CD4-positive, alpha-beta T cell treated with Interleukin-10 for 1 hour (primary cell): ENCODE data around the gene GMCL2.
"Not testable (repeated sequence)": the region's sequence is repeated elsewhere in the genome, so short reads cannot be mapped to it uniquely, and the experiment has no call there.

Experiments
- DNase-seq: peaks from one replicate; pipeline ENCODE4 v3.0.0-alpha.2; 2020

The GMCL2 gene

DNA sequence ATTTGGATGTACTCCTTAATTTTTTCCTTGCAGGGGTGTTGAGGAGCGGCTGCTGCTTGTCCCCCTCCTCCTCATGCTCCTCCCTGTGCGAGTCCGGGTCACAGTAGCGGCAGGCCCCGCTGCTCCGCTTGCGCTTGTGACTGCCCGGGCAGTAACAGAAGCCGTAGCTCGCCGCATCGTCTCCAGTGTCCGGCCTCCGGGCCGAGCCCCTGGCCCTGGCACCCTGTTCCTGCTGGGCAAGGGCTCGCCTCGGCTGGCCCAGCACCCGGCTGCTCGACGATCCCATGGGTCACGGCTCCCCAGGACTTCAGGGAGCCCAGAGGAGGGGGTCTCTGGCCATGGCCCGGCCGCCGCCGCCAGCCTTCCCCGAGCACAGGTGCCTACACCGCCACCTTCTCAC lies at the start of gene GMCL2:
TSS of gene GMCL2 (minus strand) at position 358 of the 400 bp plus-strand sequence. CDS start at position 286, 72 bp downstream.
- DNase-seq: no peak

DNA sequence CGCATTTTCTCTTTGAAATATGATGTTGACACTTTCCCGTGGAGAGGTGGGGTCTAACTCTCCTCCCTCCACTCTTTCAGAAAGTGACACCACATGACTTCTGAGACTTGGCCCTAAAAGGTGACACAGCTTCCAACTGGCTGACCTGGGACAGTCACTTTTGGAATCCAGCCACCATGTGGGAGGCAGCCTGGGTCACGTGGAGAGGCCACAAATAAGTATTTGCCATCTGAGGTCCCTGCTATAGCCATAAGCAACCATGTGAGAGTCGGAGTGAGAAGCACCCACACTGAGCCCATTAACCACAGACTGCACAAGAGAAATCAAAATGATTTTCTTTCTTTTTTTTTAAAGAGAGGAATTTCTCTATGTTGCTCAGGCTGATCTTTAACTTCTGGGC lies 49.5 kb upstream of the GMCL2 start:
- DNase-seq: no peak

DNA sequence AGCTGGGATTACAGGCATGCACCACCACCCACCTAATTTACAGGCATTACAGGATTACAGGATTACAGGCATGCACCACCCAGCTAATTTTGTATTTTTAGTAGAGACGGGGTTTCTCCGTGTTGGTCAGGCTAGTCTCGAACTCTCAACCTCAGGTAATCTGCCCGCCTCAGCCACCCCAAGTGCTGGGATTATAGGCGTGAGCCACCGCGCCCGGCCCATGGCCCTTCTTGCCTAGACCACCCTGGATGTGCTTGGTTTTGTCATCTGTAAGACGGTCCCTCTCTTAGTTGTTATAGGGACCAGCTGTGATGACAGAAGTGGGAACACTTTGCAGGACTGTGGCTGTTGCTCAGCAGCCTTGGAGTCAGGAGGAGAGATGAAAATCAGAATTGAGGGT lies 49.0 kb upstream of the GMCL2 start:
- no peak for DNase-seq

- DNase-seq: no peak
These were observed 48.4 kb upstream of the GMCL2 start for GRCh38 chr5:178235588-178235974.

DNA sequence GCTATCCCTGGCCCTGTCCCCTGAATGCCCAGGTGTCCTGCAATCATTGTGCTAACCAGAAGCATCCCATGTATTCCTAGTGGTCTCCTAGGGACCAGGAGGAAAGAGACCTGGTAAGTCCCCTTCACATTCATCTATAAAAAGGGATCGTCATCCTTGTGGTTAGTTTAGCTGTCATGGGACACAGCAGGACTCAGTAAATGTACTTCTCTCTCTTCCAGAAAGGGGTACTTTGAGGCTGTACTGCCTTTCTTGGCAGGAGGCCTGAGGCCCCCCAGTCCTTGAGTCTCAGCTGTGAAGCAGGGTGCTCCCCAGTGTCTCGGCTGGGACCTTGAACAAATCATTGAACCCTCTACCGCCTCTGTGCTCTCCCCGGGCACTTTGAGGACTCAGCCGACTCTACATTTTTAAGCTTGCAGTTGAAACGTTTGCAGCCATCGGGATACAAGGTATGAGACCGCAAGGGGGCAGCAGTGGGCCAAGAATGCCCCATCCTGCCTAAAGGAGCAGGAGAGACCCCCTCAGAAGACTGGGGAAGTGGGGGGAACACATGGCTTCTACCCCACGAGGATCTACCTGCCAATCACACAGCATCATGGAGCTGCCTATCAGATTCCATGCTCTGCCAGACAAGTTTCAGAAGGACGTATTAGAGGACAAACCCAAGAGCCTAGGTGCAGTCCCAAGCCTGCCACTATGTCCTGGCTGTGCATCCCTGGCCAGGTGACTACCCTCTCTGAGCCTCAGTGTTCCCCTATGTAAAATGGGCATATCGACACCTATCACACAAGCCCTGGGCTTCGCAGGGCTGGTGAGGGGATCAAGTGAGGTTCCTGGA lies 47.8 kb upstream of the GMCL2 start:
- DNase-seq: peak; percentile 77

- DNase-seq: no peak
These were observed 47.1 kb upstream of the GMCL2 start for GRCh38 chr5:178234121-178234749.

DNA sequence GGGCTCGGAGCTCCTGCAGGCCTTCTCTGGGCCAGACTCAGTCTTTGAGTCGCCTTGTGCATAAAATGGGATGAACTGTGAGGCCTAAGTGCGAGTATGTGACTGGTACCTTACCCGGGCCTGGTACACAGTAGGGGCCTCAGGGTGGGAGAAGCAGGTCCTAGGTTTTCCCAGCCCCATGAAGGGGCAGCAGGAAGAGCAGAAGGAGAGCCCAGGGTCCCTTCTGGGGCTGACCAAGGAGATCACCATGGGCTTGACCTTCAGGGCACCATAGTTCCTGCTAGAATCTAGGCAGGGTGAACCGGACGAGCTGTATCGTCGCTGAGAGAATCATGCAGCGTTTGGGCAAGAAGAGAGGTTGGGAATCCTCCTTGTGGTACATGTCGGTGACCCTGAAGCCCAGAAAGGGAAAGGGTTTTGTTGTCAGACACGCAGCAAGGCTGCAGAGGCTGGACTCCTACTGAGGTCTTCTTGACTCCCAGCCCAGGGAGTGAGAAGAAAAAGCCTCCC lies 45.8 kb upstream of the GMCL2 start:
- no peak for DNase-seq

- DNase-seq: peak; percentile 75
These were observed 45.2 kb upstream of the GMCL2 start, which contains the start of gene PHYKPL for GRCh38 chr5:178232124-178232919. TSS of gene PHYKPL (minus strand) at chr5:178232802. CDS start at chr5:178232550, 252 bp downstream.

- DNase-seq: no peak
These were observed 44.5 kb upstream of the GMCL2 start for GRCh38 chr5:178231539-178232123.

- no peak for DNase-seq
These were observed 43.8 kb upstream of the GMCL2 start for GRCh38 chr5:178230879-178231538.

GRCh38 chr5:178229861-178230260 lies 42.7 kb upstream of the GMCL2 start:
- no peak for DNase-seq

GRCh38 chr5:178229111-178229510 lies 41.9 kb upstream of the GMCL2 start:
- DNase-seq: not testable (repeated sequence)

- DNase-seq: no peak
These were observed 41.4 kb upstream of the GMCL2 start for GRCh38 chr5:178228609-178229008.

DNA sequence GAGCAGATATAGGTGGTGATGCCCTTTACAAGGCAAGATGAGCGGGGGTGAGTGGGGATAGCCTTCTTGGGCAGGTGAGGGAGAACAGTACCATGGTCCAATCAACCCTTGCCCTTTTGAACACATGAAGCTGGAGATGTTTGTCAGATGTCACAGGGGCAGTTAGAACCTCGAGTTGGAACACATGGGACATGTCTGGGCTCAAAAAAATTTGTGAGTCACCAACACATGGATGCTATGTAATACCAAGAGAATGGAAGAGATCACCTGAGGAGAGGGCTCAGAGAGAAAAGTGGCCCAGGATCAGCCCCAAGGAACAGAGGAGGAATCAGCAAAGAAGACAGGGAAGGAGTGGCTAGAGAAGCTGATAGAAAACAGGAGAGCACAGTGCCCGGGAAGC lies 40.8 kb upstream of the GMCL2 start:
- no peak for DNase-seq

DNA sequence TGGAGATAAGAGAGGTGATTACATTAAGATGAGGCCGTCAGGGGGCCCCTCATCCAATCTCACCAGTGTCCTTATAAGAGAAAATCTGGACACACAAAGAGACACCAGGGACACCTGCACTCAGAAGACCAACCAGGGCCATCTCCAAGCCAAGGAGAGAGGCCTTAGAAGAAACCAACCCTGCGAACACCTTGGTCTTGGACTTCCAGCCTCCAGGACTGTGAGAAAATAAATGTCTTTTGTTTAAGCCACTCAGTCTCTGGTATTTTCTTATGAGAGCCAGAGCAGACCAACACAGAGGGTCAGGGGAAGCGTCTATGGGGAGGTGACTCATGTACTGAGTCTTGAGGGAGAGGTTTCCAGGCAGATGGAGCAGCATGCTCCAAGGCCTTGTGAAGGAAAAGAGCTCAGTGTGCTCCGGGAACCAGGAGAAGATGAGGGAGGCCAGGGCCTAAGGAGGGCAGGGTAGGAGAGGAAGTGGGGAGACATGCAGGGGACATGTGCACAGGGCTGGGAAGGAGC lies 40.0 kb upstream of the GMCL2 start:
- no peak for DNase-seq

GRCh38 chr5:178225174-178225573 lies 38.0 kb upstream of the GMCL2 start:
- DNase-seq: no peak

GRCh38 chr5:178224403-178224802 lies 37.2 kb upstream of the GMCL2 start:
- DNase-seq: no peak

GRCh38 chr5:178223828-178224335 lies 36.7 kb upstream of the GMCL2 start:
- DNase-seq: no peak

DNA sequence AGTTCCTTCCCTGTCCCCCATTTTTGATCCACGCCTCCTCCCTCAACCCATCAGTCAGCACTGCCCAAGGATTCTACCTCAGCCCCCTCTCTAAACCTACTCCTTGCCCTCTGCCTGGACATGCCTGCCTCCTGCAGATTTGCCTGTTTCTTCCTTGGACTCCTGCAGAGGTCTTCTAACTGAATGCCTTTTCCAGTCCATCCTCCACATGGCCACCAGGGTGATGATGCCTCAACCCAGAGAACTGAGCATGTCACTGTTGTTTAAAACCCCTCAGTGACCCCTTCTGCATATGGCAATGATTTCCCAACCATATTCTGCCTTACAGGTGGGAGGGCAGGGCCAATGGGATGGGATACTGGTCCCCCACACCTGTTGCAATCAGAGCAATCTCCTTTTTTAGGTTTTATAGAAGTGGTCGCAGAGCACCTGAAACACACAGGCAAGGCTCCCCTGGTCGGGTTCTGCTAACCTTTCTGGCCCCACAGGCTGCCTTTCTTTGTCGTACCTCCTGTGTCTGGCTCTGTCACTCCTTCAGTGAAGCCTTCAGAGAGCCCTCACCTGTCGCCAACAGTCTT lies 36.1 kb upstream of the GMCL2 start:
- no peak for DNase-seq

DNA sequence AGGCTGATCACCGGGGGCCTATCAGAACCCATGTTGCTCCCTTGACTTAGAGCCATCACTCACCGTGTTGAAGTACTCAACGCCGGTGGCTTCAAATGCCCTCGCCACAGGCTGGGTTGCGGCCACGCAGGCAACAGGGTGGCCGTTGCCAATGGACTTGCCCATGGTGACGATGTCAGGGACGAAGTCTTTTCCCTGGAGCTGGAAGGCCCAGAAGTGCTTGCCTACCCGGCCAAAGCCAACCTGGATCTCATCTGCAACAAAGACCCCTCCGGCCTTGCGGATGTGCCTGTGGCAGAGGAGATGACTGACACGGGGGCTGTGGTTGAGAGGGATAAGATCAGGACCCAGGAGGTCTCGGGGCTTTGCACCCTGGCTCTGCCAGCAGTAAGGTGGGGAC lies 35.1 kb upstream of the GMCL2 start:
- no peak for DNase-seq

- no peak for DNase-seq
These were observed 34.7 kb upstream of the GMCL2 start for GRCh38 chr5:178221853-178222252.
